ENCODE data around the gene PLEKHM2.
"Not testable (repeated sequence)": the region's sequence is repeated elsewhere in the genome, so short reads cannot be mapped to it uniquely, and the experiment has no call there.

Gene PLEKHM2

GRCh38 chr1:15678578-15678977, 5.5 kb upstream of the PLEKHM2 start:
- DNase-seq, result no peak

GRCh38 chr1:15680131-15680530, 4.0 kb upstream of the PLEKHM2 start:
- no peak for DNase-seq

GRCh38 chr1:15680561-15681348, 3.4 kb upstream of the PLEKHM2 start:
- DNase-seq, result no peak

DNA sequence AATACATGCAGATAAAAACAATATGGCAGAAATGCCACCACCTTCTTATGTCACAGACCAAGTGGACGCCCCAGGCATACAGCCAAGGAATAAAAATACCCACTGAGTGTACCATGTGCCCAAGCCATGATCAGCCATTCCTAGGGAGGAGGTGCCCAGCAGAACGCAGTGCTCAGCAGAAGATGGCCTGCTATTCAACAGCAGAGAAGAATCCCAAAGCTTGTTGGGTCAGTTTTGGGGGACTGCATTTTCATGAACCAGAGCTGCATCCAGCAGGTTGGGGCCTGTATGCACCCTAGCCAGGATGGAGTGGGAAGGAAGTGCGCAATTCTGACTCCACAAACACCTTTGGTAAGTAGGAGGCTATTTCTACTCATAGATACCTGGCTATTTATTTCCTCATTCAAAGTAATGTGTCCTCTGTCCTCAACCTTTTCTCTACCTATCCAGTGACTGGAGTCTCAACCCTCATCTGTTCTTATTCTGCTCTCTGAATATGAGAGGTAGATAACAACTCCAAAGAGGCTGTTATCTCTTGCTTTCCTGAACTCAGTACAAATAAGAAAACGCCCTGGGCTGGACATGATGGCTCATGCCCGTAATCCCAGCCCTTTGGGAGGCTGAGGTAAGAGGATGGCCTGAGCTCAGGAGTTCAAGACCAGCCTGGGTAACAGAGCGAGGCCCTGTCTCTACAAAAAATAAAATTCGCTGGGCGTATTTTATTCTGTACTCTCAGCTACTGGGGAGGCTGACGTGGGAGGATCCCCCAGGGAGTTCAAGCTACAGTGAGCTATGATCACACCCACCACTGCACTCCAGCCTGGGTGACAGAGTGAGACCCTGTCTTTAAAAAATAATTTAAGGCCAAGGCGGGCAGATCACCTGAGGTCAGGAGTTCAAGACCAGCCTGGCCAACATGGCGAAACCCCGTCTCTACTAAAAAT, 2.5 kb upstream of the PLEKHM2 start:
- no peak for DNase-seq

- DNase-seq, result no peak
Observed at GRCh38 chr1:15682936-15683341, 1.2 kb upstream of the PLEKHM2 start.

GRCh38 chr1:15683345-15684039, 628 bp upstream of the PLEKHM2 start:
- no peak for DNase-seq

DNA sequence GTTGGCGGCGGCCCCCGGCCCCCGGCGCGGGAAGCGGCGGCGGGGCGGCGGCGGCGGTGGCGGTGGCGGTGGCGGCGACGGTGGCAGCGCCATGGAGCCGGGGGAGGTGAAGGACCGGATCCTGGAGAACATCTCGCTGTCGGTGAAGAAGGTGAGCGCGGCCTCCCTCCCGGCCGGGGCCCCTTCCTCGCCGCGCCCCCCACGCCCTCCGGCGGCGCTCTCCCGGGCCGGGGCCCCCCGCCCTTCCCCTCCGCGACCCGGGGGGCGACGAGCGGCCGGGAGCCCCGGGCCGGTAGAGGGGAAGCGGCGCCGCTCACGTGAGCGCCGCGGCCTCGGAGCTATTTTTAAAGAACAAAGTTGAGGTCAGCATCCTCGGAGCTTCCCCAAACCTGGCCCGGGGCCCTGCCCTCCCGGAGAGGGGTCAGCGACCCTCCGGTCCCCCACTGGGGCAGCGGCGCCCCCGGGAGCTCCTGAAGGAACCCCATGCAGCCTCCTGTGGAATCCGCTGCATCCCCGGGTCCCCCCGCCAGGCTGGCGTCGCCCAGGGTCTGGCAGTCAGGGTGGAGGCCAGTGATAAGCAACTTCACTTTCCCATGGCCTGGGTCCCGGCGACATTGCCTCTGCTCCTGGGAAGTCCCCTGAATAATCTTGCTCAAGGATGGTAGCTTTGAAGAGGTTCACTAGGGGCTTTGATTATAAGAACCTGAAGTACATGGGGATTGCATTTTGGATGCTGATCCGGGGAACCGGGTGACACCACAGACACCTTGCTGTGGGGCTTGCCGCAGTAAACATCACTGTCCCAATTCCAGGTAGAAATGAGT, 560 bp downstream of the PLEKHM2 start:
- DNase-seq, result peak; percentile 50

- DNase-seq, result no peak
Observed at GRCh38 chr1:15685820-15686219, 1.7 kb downstream of the PLEKHM2 start.

GRCh38 chr1:15687446-15687845, 3.3 kb downstream of the PLEKHM2 start:
- no peak for DNase-seq

GRCh38 chr1:15690317-15690716, 6.2 kb downstream of the PLEKHM2 start:
- DNase-seq, result no peak

- no peak for DNase-seq
Observed at GRCh38 chr1:15691434-15692032, 7.4 kb downstream of the PLEKHM2 start.

- DNase-seq, result no peak
Observed at GRCh38 chr1:15692121-15692682, 8.1 kb downstream of the PLEKHM2 start.

DNA sequence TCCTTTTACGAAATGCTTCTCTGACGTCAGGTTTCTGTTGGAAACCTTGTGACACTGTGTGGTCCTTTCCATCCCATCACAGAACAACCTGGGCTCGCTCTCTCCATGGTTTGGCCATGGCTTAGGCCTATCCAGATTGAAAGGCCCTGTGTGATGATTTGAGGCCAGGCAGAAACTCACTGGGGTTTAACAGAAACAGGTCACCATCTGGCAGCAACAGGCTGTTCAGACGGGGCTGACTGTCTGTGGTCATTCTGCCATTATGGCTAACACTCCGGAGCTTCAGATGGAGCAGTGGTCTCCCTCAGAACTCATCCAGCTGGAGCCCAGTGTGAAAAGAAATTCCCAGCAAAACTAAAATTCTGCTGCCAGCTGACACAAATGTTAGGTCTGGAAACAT, 9.3 kb downstream of the PLEKHM2 start:
- no peak for DNase-seq

- peak; percentile 49 for DNase-seq
Observed at GRCh38 chr1:15696956-15697521, 12.9 kb downstream of the PLEKHM2 start.

- DNase-seq, result no peak
Observed at GRCh38 chr1:15698201-15698600, 14.1 kb downstream of the PLEKHM2 start.

GRCh38 chr1:15699321-15699720, 15.2 kb downstream of the PLEKHM2 start:
- not testable (repeated sequence) for DNase-seq

DNA sequence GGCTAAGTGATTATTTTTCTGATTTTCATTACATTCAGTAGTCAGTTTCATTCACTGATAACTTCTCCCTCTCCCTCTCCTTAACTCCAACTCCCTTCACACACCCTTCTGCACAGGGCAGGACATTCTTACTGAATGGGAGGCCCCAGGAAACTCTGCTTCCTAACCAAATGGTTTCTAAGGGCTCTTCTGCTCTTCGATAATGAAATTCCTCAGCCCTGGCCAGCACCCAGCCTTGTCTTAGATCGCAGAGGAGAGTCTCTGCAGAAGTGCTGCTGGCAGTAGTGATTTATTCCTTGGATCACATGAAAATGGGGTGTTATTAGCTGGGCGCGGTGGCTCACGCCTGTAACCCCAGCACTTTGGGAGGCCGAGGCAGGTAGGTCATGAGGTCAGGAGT, 16.4 kb downstream of the PLEKHM2 start:
- no peak for DNase-seq

DNA sequence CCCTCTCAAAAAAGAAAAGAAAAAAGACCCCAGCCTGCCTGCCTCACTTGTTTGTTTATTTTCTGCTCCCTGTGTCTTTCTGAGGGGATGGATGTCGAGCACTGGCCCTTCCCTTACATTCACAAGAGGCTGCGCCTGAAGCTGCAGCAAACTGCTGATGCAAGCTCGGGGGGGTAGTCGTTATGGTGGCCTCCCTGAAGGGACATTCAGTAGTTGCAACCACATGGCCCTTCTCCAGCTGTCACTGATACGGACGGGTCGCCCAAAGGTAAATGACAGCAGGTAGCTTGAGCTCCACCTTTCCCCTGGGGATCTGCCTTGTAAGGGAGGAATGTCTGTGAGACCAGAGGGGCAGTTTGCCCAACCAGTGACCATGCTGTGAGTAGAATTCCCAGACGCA, 17.7 kb downstream of the PLEKHM2 start:
- DNase-seq, result no peak

- DNase-seq, result no peak
Observed at GRCh38 chr1:15702722-15703550, 18.8 kb downstream of the PLEKHM2 start.

DNA sequence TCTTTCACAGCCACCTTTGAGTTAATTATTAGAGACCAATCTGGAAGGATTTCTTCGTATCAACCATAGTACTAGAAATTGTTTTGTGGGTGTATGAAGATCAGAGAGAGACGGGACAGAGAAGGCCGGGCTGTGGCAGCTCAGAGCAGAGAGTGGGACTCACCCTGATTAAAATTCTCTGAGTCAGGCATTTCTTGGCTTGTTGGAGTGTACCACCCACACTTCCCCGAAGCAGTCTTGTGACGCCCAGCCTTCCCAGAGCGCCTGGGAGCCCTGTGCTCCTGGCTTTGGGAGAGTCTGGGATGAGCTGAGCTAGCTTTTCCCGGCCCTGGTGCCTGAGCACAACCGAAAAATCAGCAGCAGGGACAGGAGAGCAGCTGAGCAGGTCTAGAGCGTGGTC, 19.4 kb downstream of the PLEKHM2 start:
- DNase-seq, result no peak

All from CD4-positive, alpha-beta T cell treated with Interleukin-17A for 4 hours (primary cell).